ENCODE results near the gene KIRREL1. TPM values are rescaled to one million over a fixed set of nuclear protein-coding genes. Genes with fewer than 3 reads are reported as not detected.

The KIRREL1 gene
- total RNA-seq, 1 experiment from 2014 or later = 30.5 TPM

DNA sequence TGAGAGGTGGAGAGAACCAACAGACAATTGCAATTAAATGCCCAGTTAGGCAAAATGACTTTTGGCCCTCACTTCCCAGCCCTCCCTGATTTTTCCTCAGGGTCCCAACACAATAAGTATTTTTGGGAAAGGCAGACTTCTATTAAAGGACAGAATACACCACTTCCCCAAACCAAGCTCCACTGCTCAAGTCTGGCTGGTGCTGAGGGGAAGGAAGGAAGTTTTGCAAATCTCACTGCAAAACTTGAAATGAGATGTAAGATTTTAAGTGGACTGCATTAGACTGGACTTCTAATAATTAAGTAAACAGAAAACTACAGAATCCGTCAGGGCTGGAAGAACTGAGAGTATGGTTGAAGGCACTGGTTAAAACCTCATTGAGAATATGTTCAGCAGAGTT is 155.0 kb downstream of the KIRREL1 start:
- no peak overlapping the region for H3T11ph ChIP-seq (ENCODE audit: low read length)
- no peak overlapping the region for H2BK120ac ChIP-seq (ENCODE audit: low read depth, low read length, poor library complexity, severe bottlenecking)
- no peak overlapping the region for H4K5ac ChIP-seq (ENCODE audit: insufficient read length, low read depth, low read length)
- Mint-ChIP-seq H3K27ac (no peak overlapping the region), H3K36me3 (ENCODE audit: insufficient read depth in 1 of 3, low read depth in 3 of 3) (0 out of 7 replicates have a peak, but pooled peaks cover 0 to 5% (median 0%) of the 10 kb centered on the region in 3 experiments), H3K4me3 (no peak overlapping the region), H3K4me1 (peaks cover 0 to 17% of the 10 kb centered on the region in 2 experiments), H3K9me3 (peaks cover 0 to 5% of the 10 kb centered on the region in 2 experiments; a peak in 1 of 5 replicates), H3K27me3 (ENCODE audit: low read depth) (peaks cover 59% of the 10 kb centered on the region)
- H2BK5ac ChIP-seq (ENCODE audit: insufficient read length, low read length) = no peak overlapping the region
- H3K79me1 ChIP-seq (ENCODE audit: insufficient read depth, low read depth, low read length, poor library complexity, severe bottlenecking) = no peaks in the 10 kb centered on the region
- no peaks in the 10 kb centered on the region for H3K4me1 ChIP-seq (ENCODE audit: insufficient read depth, low read length)
- H2BK20ac ChIP-seq (ENCODE audit: low read depth, low read length, poor library complexity, severe bottlenecking) = no peak overlapping the region
- H3K79me2 ChIP-seq (ENCODE audit: insufficient read depth, low read length) = no peaks in the 10 kb centered on the region
- no peak overlapping the region for H2AFZ ChIP-seq (ENCODE audit: low read length)
- WGBS (ENCODE audit: extremely low coverage, insufficient read length, low lambda C conversion rate) = no CpG with 5 or more reads among the region's 1 CpG
- H3K18ac ChIP-seq (ENCODE audit: insufficient read length, low read depth, low read length) = no peak overlapping the region
- H4K20me1 ChIP-seq (ENCODE audit: control insufficient read depth, insufficient read depth, insufficient read length) = no peaks in the 10 kb centered on the region
- H3K9ac ChIP-seq (ENCODE audit: extremely low read depth, insufficient read length, low read length) = no peak overlapping the region
- no peak overlapping the region for H2BK12ac ChIP-seq (ENCODE audit: insufficient read length, low read depth, low read length)
- no peak overlapping the region for H4K8ac ChIP-seq (replicated peaks; ENCODE audit: insufficient read length, low read depth, low read length)
- H3K14ac ChIP-seq (ENCODE audit: insufficient read depth, low read length) = no peak overlapping the region
- H4K91ac ChIP-seq (ENCODE audit: insufficient read length, low read depth, low read length) = no peak overlapping the region
- TF ChIP-seq, protein P1, sequence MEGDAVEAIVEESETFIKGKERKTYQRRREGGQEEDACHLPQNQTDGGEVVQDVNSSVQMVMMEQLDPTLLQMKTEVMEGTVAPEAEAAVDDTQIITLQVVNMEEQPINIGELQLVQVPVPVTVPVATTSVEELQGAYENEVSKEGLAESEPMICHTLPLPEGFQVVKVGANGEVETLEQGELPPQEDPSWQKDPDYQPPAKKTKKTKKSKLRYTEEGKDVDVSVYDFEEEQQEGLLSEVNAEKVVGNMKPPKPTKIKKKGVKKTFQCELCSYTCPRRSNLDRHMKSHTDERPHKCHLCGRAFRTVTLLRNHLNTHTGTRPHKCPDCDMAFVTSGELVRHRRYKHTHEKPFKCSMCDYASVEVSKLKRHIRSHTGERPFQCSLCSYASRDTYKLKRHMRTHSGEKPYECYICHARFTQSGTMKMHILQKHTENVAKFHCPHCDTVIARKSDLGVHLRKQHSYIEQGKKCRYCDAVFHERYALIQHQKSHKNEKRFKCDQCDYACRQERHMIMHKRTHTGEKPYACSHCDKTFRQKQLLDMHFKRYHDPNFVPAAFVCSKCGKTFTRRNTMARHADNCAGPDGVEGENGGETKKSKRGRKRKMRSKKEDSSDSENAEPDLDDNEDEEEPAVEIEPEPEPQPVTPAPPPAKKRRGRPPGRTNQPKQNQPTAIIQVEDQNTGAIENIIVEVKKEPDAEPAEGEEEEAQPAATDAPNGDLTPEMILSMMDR (conservative IDR thresholded peaks at IDR 0.05) = no peak
- no peak overlapping the region for H2BK15ac ChIP-seq (ENCODE audit: low read depth, low read length)
- H3K4me2 ChIP-seq (ENCODE audit: insufficient read depth, insufficient read length, low read length) = no peak overlapping the region
- no peaks in the 10 kb centered on the region for H3K23me2 ChIP-seq (ENCODE audit: insufficient read length, low read depth, low read length, poor library complexity, severe bottlenecking)
- no peak overlapping the region for H3K23ac ChIP-seq (ENCODE audit: insufficient read length, low read depth, low read length)
- DNase-seq = no peak
- H3K4ac ChIP-seq (ENCODE audit: low read depth, low read length) = no peak overlapping the region
- no peaks in the 10 kb centered on the region; the same call in 1 of the 2 replicates for H3K27me3 ChIP-seq (ENCODE audit: insufficient read depth, low read length)
- H3K9me3 ChIP-seq (ENCODE audit: control insufficient read depth, low read depth, low read length) = no peaks in the 10 kb centered on the region
- H3K56ac ChIP-seq (ENCODE audit: insufficient read length, low read depth, low read length) = no peak overlapping the region
- H3K27ac ChIP-seq (ENCODE audit: insufficient read length, low read depth, low read length) = no peak overlapping the region
- no peak overlapping the region for H2AK5ac ChIP-seq (ENCODE audit: insufficient read length, low read length)

Measured in H9 (cell line).